ENCODE measurements around the gene ABCB6.

ABCB6 gene

GRCh38 chr2:219179601-219180465 is 38.9 kb downstream of the ABCB6 start:
- H3K4me3 ChIP-seq (ENCODE audit: low read depth in 1 of 5, low read length in 5 of 5): no peak overlapping the region
- no peaks in the 10 kb centered on the region for H3K9me3 ChIP-seq (ENCODE audit: control insufficient read depth in 5 of 5, low read length in 5 of 5)
- peak overlapping the region in 3 of 5 donors; percentile 9 to 89 (median 28) for H3K9ac ChIP-seq (ENCODE audit: low read length in 5 of 5)
- H3K36me3 ChIP-seq (ENCODE audit: control insufficient read depth in 5 of 5, insufficient read depth in 5 of 5, low read length in 5 of 5): peaks cover 12 to 54% (median 52%) of the 10 kb centered on the region in 5 donors
- no peak overlapping the region for H3K27ac ChIP-seq (ENCODE audit: low read depth, low read length)
- peaks cover 2 to 45% (median 38%) of the 10 kb centered on the region in 5 donors for H3K4me1 ChIP-seq (ENCODE audit: control insufficient read depth in 5 of 5, insufficient read depth in 5 of 5, low read length in 5 of 5)
- H3K27me3 ChIP-seq (ENCODE audit: control insufficient read depth in 5 of 5, insufficient read depth in 4 of 5, low read length in 5 of 5): no peaks in the 10 kb centered on the region

- H3K9me3 ChIP-seq (ENCODE audit: control insufficient read depth in 5 of 5, low read length in 5 of 5): no peaks in the 10 kb centered on the region
- H3K4me1 ChIP-seq (ENCODE audit: control insufficient read depth in 5 of 5, insufficient read depth in 5 of 5, low read length in 5 of 5): peaks cover 2 to 49% (median 38%) of the 10 kb centered on the region in 5 donors
- H3K4me3 ChIP-seq (ENCODE audit: low read depth in 1 of 5, low read length in 5 of 5): peak overlapping the region; percentile 67 to 97 (median 86)
- H3K27ac ChIP-seq (ENCODE audit: low read depth, low read length): peak overlapping the region; percentile 93
- H3K9ac ChIP-seq (ENCODE audit: low read length in 5 of 5): peak overlapping the region; percentile 41 to 89 (median 88)
- H3K27me3 ChIP-seq (ENCODE audit: control insufficient read depth in 5 of 5, insufficient read depth in 4 of 5, low read length in 5 of 5): no peaks in the 10 kb centered on the region
- H3K36me3 ChIP-seq (ENCODE audit: control insufficient read depth in 5 of 5, insufficient read depth in 5 of 5, low read length in 5 of 5): peaks cover 2 to 57% (median 56%) of the 10 kb centered on the region in 5 donors
Observed at GRCh38 chr2:219178377-219179175, 40.2 kb downstream of the ABCB6 start.

DNA sequence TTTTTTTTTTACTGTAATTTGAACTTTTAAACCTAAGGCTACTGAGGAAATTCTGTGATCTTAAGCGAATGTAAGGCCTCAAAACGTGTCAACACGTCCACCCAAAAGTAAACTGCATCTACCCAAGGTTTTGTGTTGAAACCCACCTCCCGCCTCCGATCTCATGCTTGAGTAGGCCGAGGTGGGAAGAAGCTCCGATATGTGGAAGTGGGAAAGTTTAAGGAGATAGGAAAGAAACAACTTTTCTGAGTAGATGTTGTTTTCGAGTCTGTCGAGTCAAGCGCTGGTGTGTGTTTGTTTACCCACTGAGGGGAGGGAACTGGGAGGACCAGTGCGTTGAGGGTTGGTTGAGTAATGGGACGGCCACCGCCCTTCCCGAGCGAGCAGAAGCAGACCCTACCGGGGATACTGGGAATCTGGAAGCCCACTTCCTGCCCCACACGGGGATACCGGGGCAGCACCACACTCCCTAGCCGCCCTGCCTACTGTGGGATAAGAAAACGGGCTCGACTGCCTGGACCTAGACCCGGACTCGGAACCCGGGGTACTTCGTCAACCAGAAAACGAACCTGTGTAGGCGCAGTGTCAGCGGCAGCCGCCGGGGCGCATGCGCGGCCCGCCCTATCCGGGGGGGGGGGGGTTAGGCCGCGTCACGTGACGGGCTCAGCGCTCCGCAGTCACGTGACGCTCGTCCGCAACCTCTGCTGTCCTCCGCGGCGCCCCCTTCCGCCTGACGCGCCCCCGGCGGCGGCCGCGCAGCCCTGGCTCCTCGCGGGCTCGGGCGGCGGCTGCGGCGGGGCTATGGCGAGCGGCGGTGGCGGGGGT is 41.0 kb downstream of the ABCB6 start, which contains the start of gene RETREG2:
Gene RETREG2 (plus strand): TSS at position 724 of the 825 bp plus-strand sequence. CDS start 78 bp downstream, at position 802.
- Histone ChIP-seq H3K9me3 (ENCODE audit: control insufficient read depth in 5 of 5, low read length in 5 of 5) (no peaks in the 10 kb centered on the region), H3K9ac (ENCODE audit: low read length in 5 of 5) (peak within 1 kb of the TSS; percentile 89 to 92 (median 91)), H3K27me3 (ENCODE audit: control insufficient read depth in 5 of 5, insufficient read depth in 4 of 5, low read length in 5 of 5) (no peaks in the 10 kb centered on the region), H3K4me1 (ENCODE audit: control insufficient read depth in 5 of 5, insufficient read depth in 5 of 5, low read length in 5 of 5) (peaks cover 2 to 47% (median 38%) of the 10 kb centered on the region in 5 donors), H3K4me3 (ENCODE audit: low read depth in 1 of 5, low read length in 5 of 5) (peak within 1 kb of the TSS; percentile 78 to 97 (median 86)), H3K27ac (ENCODE audit: low read depth, low read length) (peak within 1 kb of the TSS; percentile 93), H3K36me3 (ENCODE audit: control insufficient read depth in 5 of 5, insufficient read depth in 5 of 5, low read length in 5 of 5) (peaks cover 0 to 57% (median 56%) of the 10 kb centered on the region in 5 donors)

GRCh38 chr2:219176818-219177551 is 41.8 kb downstream of the ABCB6 start, which contains the start of gene CNPPD1:
Gene CNPPD1, minus strand, starts transcription at chr2:219176925. Its CDS starts 97 bp downstream, at chr2:219176828.
- peak within 1 kb of the TSS; percentile 78 to 93 (median 84) for H3K4me3 ChIP-seq (ENCODE audit: low read depth in 1 of 5, low read length in 5 of 5)
- peak within 1 kb of the TSS; percentile 93 for H3K27ac ChIP-seq (ENCODE audit: low read depth, low read length)
- no peaks in the 10 kb centered on the region for H3K27me3 ChIP-seq (ENCODE audit: control insufficient read depth in 5 of 5, insufficient read depth in 4 of 5, low read length in 5 of 5)
- H3K9me3 ChIP-seq (ENCODE audit: control insufficient read depth in 5 of 5, low read length in 5 of 5): no peaks in the 10 kb centered on the region
- H3K9ac ChIP-seq (ENCODE audit: low read length in 5 of 5): peak within 1 kb of the TSS; percentile 88 to 92 (median 91)
- H3K4me1 ChIP-seq (ENCODE audit: control insufficient read depth in 5 of 5, insufficient read depth in 5 of 5, low read length in 5 of 5): peaks cover 2 to 47% (median 31%) of the 10 kb centered on the region in 5 donors
- peaks cover 0 to 56% (median 55%) of the 10 kb centered on the region in 5 donors for H3K36me3 ChIP-seq (ENCODE audit: control insufficient read depth in 5 of 5, insufficient read depth in 5 of 5, low read length in 5 of 5)

GRCh38 chr2:219175928-219176817 is 42.6 kb downstream of the ABCB6 start:
- H3K4me1 ChIP-seq (ENCODE audit: control insufficient read depth in 5 of 5, insufficient read depth in 5 of 5, low read length in 5 of 5): peaks cover 5 to 52% (median 36%) of the 10 kb centered on the region in 5 donors

GRCh38 chr2:219175486-219175885 is 43.3 kb downstream of the ABCB6 start:
- Histone ChIP-seq H3K9me3 (ENCODE audit: control insufficient read depth in 5 of 5, low read length in 5 of 5) (no peaks in the 10 kb centered on the region), H3K4me3 (ENCODE audit: low read depth in 1 of 5, low read length in 5 of 5) (peak overlapping the region in 2 of 5 donors; percentile 84 to 93), H3K9ac (ENCODE audit: low read length in 5 of 5) (peak overlapping the region in 4 of 5 donors; percentile 75 to 92 (median 90)), H3K27ac (ENCODE audit: low read depth, low read length) (peak overlapping the region; percentile 93), H3K27me3 (ENCODE audit: control insufficient read depth in 5 of 5, insufficient read depth in 4 of 5, low read length in 5 of 5) (no peaks in the 10 kb centered on the region), H3K4me1 (ENCODE audit: control insufficient read depth in 5 of 5, insufficient read depth in 5 of 5, low read length in 5 of 5) (peaks cover 5 to 56% (median 36%) of the 10 kb centered on the region in 5 donors), H3K36me3 (ENCODE audit: control insufficient read depth in 5 of 5, insufficient read depth in 5 of 5, low read length in 5 of 5) (peaks cover 0 to 48% (median 41%) of the 10 kb centered on the region in 5 donors)

More at GRCh38 chr2:219175928-219176817, 42.6 kb downstream of the ABCB6 start:
- peak overlapping the region; percentile 93 for H3K27ac ChIP-seq (ENCODE audit: low read depth, low read length)
- no peaks in the 10 kb centered on the region for H3K27me3 ChIP-seq (ENCODE audit: control insufficient read depth in 5 of 5, insufficient read depth in 4 of 5, low read length in 5 of 5)
- peaks cover 0 to 55% (median 48%) of the 10 kb centered on the region in 5 donors for H3K36me3 ChIP-seq (ENCODE audit: control insufficient read depth in 5 of 5, insufficient read depth in 5 of 5, low read length in 5 of 5)
- H3K4me3 ChIP-seq (ENCODE audit: low read depth in 1 of 5, low read length in 5 of 5): peak overlapping the region; percentile 78 to 93 (median 84)
- H3K9me3 ChIP-seq (ENCODE audit: control insufficient read depth in 5 of 5, low read length in 5 of 5): no peaks in the 10 kb centered on the region
- H3K9ac ChIP-seq (ENCODE audit: low read length in 5 of 5): peak overlapping the region; percentile 75 to 92 (median 89)

DNA sequence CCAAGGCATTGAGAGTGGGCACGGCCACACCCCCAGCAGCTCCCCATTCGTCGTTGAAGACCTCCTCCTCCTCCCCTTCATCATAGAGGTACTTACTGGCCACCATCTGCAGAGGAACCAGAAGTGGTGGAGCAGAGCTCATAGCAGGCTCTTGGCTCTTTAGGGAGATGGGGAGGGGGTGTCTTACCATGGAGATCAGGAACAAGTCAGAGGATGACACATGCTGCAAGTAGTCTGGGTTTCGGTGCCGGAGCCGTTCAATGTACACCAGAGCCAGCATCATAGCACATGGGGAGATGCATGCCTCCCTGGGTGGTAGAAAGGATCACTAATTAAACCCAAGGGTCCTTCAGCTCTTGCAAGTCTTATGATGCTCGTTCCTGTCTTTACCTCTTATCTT is 44.0 kb downstream of the ABCB6 start:
- Histone ChIP-seq H3K4me1 (ENCODE audit: control insufficient read depth in 5 of 5, insufficient read depth in 5 of 5, low read length in 5 of 5) (peaks cover 5 to 56% (median 35%) of the 10 kb centered on the region in 5 donors), H3K27ac (ENCODE audit: low read depth, low read length) (no peak overlapping the region), H3K27me3 (ENCODE audit: control insufficient read depth in 5 of 5, insufficient read depth in 4 of 5, low read length in 5 of 5) (no peaks in the 10 kb centered on the region), H3K9me3 (ENCODE audit: control insufficient read depth in 5 of 5, low read length in 5 of 5) (no peaks in the 10 kb centered on the region), H3K4me3 (ENCODE audit: low read depth in 1 of 5, low read length in 5 of 5) (no peak overlapping the region), H3K36me3 (ENCODE audit: control insufficient read depth in 5 of 5, insufficient read depth in 5 of 5, low read length in 5 of 5) (peaks cover 0 to 41% (median 36%) of the 10 kb centered on the region in 5 donors), H3K9ac (ENCODE audit: low read length in 5 of 5) (peak overlapping the region in 2 of 5 donors; percentile 1 to 18)

DNA sequence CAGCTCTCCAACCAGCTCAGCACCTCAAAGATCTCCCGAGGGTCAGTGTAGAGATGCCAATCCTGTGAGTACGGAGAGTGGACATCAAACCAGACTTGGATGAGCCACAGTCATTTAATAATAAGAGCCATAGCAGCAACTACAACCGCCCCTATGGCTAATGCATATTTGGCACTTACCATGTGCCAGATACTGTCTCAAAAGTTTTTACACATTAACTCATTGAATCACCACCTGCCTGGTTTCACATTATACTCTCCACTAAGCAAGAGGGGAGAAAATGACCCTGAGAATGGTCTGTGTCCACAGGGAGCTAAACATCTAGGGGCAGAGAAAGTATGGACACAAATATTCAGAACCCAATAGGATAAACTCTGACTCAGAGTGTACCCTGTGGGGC is 44.6 kb downstream of the ABCB6 start:
- no peaks in the 10 kb centered on the region for H3K9me3 ChIP-seq (ENCODE audit: control insufficient read depth in 5 of 5, low read length in 5 of 5)

More for the DNA sequence above, 44.6 kb downstream of the ABCB6 start:
- Histone ChIP-seq H3K4me1 (ENCODE audit: control insufficient read depth in 5 of 5, insufficient read depth in 5 of 5, low read length in 5 of 5) (peaks cover 5 to 50% (median 28%) of the 10 kb centered on the region in 5 donors), H3K27ac (ENCODE audit: low read depth, low read length) (no peak overlapping the region), H3K4me3 (ENCODE audit: low read depth in 1 of 5, low read length in 5 of 5) (no peak overlapping the region), H3K36me3 (ENCODE audit: control insufficient read depth in 5 of 5, insufficient read depth in 5 of 5, low read length in 5 of 5) (peaks cover 0 to 38% (median 32%) of the 10 kb centered on the region in 5 donors), H3K9ac (ENCODE audit: low read length in 5 of 5) (peak overlapping the region in 1 of 5 donors; percentile 18), H3K27me3 (ENCODE audit: control insufficient read depth in 5 of 5, insufficient read depth in 4 of 5, low read length in 5 of 5) (no peaks in the 10 kb centered on the region)
